BJ (cell line): Measurements from ENCODE around the gene CAPNS1. TPM values are rescaled to one million over a fixed set of nuclear protein-coding genes. Genes with fewer than 3 reads are reported as not detected.
"Not testable (repeated sequence)": the region's sequence is repeated elsewhere in the genome, so short reads cannot be mapped to it uniquely, and the experiment has no call there.

Experiments
- CTCF ChIA-PET: fragments of 350-600 bp; formaldehyde crosslinking; extraction: SDS; loops from one replicate; lab custom pipeline; 2021; ENCODE audit warnings: antibody characterized with exemption, inconsistent platforms; lab: Yijun Ruan, JAX
- POLR2A ChIA-PET: fragments of 300-600 bp; sonication (Branson Sonifier 250); formaldehyde crosslinking; extraction: SDS; loops from one replicate; lab custom pipeline; 2021; ENCODE audit warnings: antibody characterized with exemption; lab: Charles Lee
- DNase-seq: peaks from one replicate; pipeline ENCODE4 v3.0.0-alpha.2; 2011; ENCODE audit warnings: low read depth
- H3K27me3 ChIP-seq: 2 replicates; pipeline ENCODE4 v1.6.0; 2011; ENCODE audit warnings: low read length; ENCODE audit not compliant: control insufficient read depth, insufficient read depth
- H3K36me3 ChIP-seq: 2 replicates; pipeline ENCODE4 v1.5.1; 2011; ENCODE audit warnings: low read length; ENCODE audit not compliant: control insufficient read depth, insufficient read depth
- H3K4me3 ChIP-seq: 2 replicates; pipeline ENCODE4 v1.5.1; 2011; ENCODE audit warnings: low read depth, mild to moderate bottlenecking, control low read depth, low read length
- CTCF ChIP-seq: IDR thresholded peaks from 2 replicates; pipeline ENCODE4 v1.5.1; 2011; ENCODE audit warnings: low read depth, mild to moderate bottlenecking, control low read depth, inconsistent platforms, low read length, moderate library complexity; ENCODE audit not compliant: insufficient read depth
- polyA plus RNA-seq: library from polyadenylated mRNA; depleted of rRNA; stranded (reverse); fragments of >200 nt; gene quantifications from 2 replicates; pipeline ENCODE4 v1.2.3, GENCODE V29; 2011; rRNA removed

The CAPNS1 gene
- polyA plus RNA-seq, 1 experiment = 1,299 TPM

- POLR2A ChIA-PET = no interaction called here
- no peak overlapping the region for H3K4me3 ChIP-seq
- DNase-seq = no peak
- TF ChIP-seq CTCF = no peak
- CTCF ChIA-PET = interaction anchor here (1.2 to 1.4 kb wide), 2 partner anchors 10 to 11 kb away, joined by 4 read pairs; no protein-coding TSS in a partner anchor
- peaks cover 3% of the 10 kb centered on the region; the same call in 1 of the 2 replicates for H3K36me3 ChIP-seq
- H3K27me3 ChIP-seq = no peaks in the 10 kb centered on the region
Observed at GRCh38 chr19:36182612-36183244, 42.9 kb downstream of the CAPNS1 start.

- Histone ChIP-seq H3K4me3 (no peak overlapping the region), H3K36me3 (peaks cover 3% of the 10 kb centered on the region; the same call in 1 of the 2 replicates), H3K27me3 (no peaks in the 10 kb centered on the region)
- POLR2A ChIA-PET = no interaction called here
- no peak for TF ChIP-seq CTCF
- CTCF ChIA-PET = interaction anchor here (1.2 to 1.4 kb wide), 2 partner anchors 10 kb away, joined by 4 read pairs; no protein-coding TSS in a partner anchor
- no peak for DNase-seq
Observed at GRCh38 chr19:36183245-36183628, 43.4 kb downstream of the CAPNS1 start.

- DNase-seq, H3K27me3 ChIP-seq, H3K4me3 ChIP-seq, POLR2A ChIA-PET, H3K36me3 ChIP-seq: not testable (repeated sequence)
- CTCF ChIA-PET = interaction anchor here (0.6 to 1.2 kb wide), 2 partner anchors 24 to 256 kb away, joined by 4 to 5 read pairs; no protein-coding TSS in a partner anchor
Observed at GRCh38 chr19:36186722-36187121, 46.9 kb downstream of the CAPNS1 start.

GRCh38 chr19:36196249-36196648, 56.4 kb downstream of the CAPNS1 start:
- H3K4me3 ChIP-seq = no peak overlapping the region
- ChIA-PET POLR2A (no interaction called here), CTCF (no interaction called here)
- TF ChIP-seq CTCF = no peak
- no peak for DNase-seq
- H3K36me3 ChIP-seq = 0 out of 2 replicates have a peak, but pooled peaks cover 4% of the 10 kb centered on the region
- H3K27me3 ChIP-seq = no peaks in the 10 kb centered on the region

GRCh38 chr19:36198119-36198518, 58.3 kb downstream of the CAPNS1 start:
- ChIA-PET CTCF (no interaction called here), POLR2A (no interaction called here)
- no peak for TF ChIP-seq CTCF
- Histone ChIP-seq H3K4me3 (no peak overlapping the region), H3K27me3 (no peaks in the 10 kb centered on the region), H3K36me3 (0 out of 2 replicates have a peak, but pooled peaks cover 4% of the 10 kb centered on the region)
- DNase-seq = no peak

Other genes starting within 250 kb of the CAPNS1 start
- gene NFKBID, start 239.5 kb upstream of the CAPNS1 start, polyA plus RNA-seq = 2.9 and 4.9 TPM in 2 replicates
- 0.74 and 1.2 TPM in 2 replicates for gene HCST, start 237.5 kb upstream of the CAPNS1 start, polyA plus RNA-seq
- gene TYROBP, start 231.8 kb upstream of the CAPNS1 start, polyA plus RNA-seq = not detected in 2 replicates
- 0.83 and 1.8 TPM in 2 replicates for gene LRFN3, start 203.7 kb upstream of the CAPNS1 start, polyA plus RNA-seq
- gene SDHAF1, start 144.9 kb upstream of the CAPNS1 start, polyA plus RNA-seq = 12.0 and 14.5 TPM in 2 replicates
- 0.16 and 0.20 TPM in 2 replicates for gene SYNE4, start 131.3 kb upstream of the CAPNS1 start, polyA plus RNA-seq
- 17.5 and 19.5 TPM in 2 replicates for gene ALKBH6, start 125.9 kb upstream of the CAPNS1 start, polyA plus RNA-seq
- 14.7 and 23.9 TPM in 2 replicates for gene CLIP3, start 107.2 kb upstream of the CAPNS1 start, polyA plus RNA-seq
- 8.2 and 11.0 TPM in 2 replicates for gene THAP8, start 85.8 kb upstream of the CAPNS1 start, polyA plus RNA-seq
- gene WDR62, start 85.2 kb upstream of the CAPNS1 start, polyA plus RNA-seq = 2.1 and 5.3 TPM in 2 replicates
- not detected in 2 replicates for gene OVOL3, start 28.9 kb upstream of the CAPNS1 start, polyA plus RNA-seq
- gene POLR2I, start 25.2 kb upstream of the CAPNS1 start, polyA plus RNA-seq = 67.1 and 94.0 TPM in 2 replicates
- 226 and 251 TPM in 2 replicates for gene TBCB, start 24.6 kb upstream of the CAPNS1 start, polyA plus RNA-seq
- gene COX7A1, start 12.4 kb downstream of the CAPNS1 start, polyA plus RNA-seq = 193 and 569 TPM in 2 replicates
- gene ZNF565, start 74.6 kb downstream of the CAPNS1 start, polyA plus RNA-seq = 2.2 and 2.7 TPM in 2 replicates
- 24.3 and 54.1 TPM in 2 replicates for gene ZNF146, start 75.0 kb downstream of the CAPNS1 start, polyA plus RNA-seq
- 0.87 and 1.5 TPM in 2 replicates for gene ZFP14, start 239.1 kb downstream of the CAPNS1 start, polyA plus RNA-seq